Natural killer cell (primary cell): Measurements from ENCODE around the gene TMPRSS11E. TPM values are rescaled to one million over a fixed set of nuclear protein-coding genes. Genes with fewer than 3 reads are reported as not detected.
"Not testable (repeated sequence)": the region's sequence is repeated elsewhere in the genome, so short reads cannot be mapped to it uniquely, and the experiment has no call there.

Source experiments
- ATAC-seq, 3 donors: fragments of 150-1000 bp in 2 of 3; fragments of 200-7000 bp in 1 of 3; cut with Tn5 transposase; 1 replicate in 1 of 3; 2 replicates in 2 of 3; pipeline ENCODE4 v1.10.0; 2021; ENCODE audit warnings: mild to moderate bottlenecking in 2 of 3, moderate library complexity in 2 of 3
- DNase-seq, 2 donors: peaks; one replicate each; pipeline versions ENCODE4 v3.0.0 to v3.0.0-alpha.2; 2013 to 2021; ENCODE audit warnings: mixed read lengths in 1 of 2
- H3K27ac ChIP-seq: one replicate; pipeline ENCODE4 v1.5.1; 2013; ENCODE audit warnings: mild to moderate bottlenecking, low read length
- H3K27me3 ChIP-seq: one replicate; pipeline ENCODE4 v1.6.1; 2013; ENCODE audit warnings: low read length; ENCODE audit not compliant: control insufficient read depth, insufficient read depth
- H3K36me3 ChIP-seq: one replicate; pipeline ENCODE4 v1.6.1; 2013; ENCODE audit warnings: low read length; ENCODE audit not compliant: control insufficient read depth, insufficient read depth
- H3K4me1 ChIP-seq: one replicate; pipeline ENCODE4 v1.6.1; 2013; ENCODE audit warnings: low read length; ENCODE audit not compliant: control insufficient read depth, insufficient read depth
- H3K4me3 ChIP-seq: one replicate; pipeline ENCODE4 v1.5.1; 2013; ENCODE audit warnings: low read length
- H3K9me3 ChIP-seq: one replicate; pipeline ENCODE4 v1.6.1; 2013; ENCODE audit warnings: low read length; ENCODE audit not compliant: control insufficient read depth, insufficient read depth
- H3K27ac Mint-ChIP-seq, 2 donors: one replicate each; pipeline ENCODE4 v1.8.0; 2022; ENCODE audit warnings: mild to moderate bottlenecking in 2 of 2, mixed read lengths in 2 of 2, moderate library complexity in 1 of 2
- H3K27me3 Mint-ChIP-seq, 2 donors: one replicate each; pipeline ENCODE4 v1.8.0; 2022; ENCODE audit warnings: low read depth in 2 of 2, mixed read lengths in 2 of 2
- H3K36me3 Mint-ChIP-seq: one replicate; pipeline ENCODE4 v1.8.0; 2022; ENCODE audit warnings: mixed read lengths
- H3K4me1 Mint-ChIP-seq, 2 donors: one replicate each; pipeline ENCODE4 v1.8.0; 2022; ENCODE audit warnings: mixed read lengths in 2 of 2
- H3K4me3 Mint-ChIP-seq: one replicate; pipeline ENCODE4 v1.8.0; 2022; ENCODE audit warnings: mild to moderate bottlenecking, moderate library complexity, mixed read lengths
- H3K9me3 Mint-ChIP-seq, 2 donors: one replicate each; pipeline ENCODE4 v1.8.0; 2022; ENCODE audit warnings: mixed read lengths in 2 of 2
- WGBS: methylation state at CpG from one replicate; pipeline ENCODE4 v1.1.7; 2013; ENCODE audit warnings: missing lambda C conversion rate; ENCODE audit not compliant: insufficient coverage; 5-methylcytosine and 5-hydroxymethylcytosine counted together
- intact Hi-C: fragments of 100-400 bp; cut with micrococcal nuclease; formaldehyde crosslinking; loops from one replicate; pipeline ENCODE4 v1.14.2; 2022
- total RNA-seq, 4 donors: library from RNA; stranded (reverse); fragments of 120-200 nt in 1 of 4; gene quantifications; one replicate each; pipeline versions ENCODE4 v1.2.3 to v1.2.4, GENCODE V29; 2013 to 2022
- TF ChIP-seq, protein P1 (sequence below): fragments of 200-600 bp; IDR thresholded peaks from one replicate; pipeline ENCODE4 v1.8.0; 2022; ENCODE audit warnings: antibody characterized with exemption

Gene TMPRSS11E
- total RNA-seq, 3 donors from 2014 or later (not counting 1 experiment from before 2014, with no cell fraction given) = not detected

DNA sequence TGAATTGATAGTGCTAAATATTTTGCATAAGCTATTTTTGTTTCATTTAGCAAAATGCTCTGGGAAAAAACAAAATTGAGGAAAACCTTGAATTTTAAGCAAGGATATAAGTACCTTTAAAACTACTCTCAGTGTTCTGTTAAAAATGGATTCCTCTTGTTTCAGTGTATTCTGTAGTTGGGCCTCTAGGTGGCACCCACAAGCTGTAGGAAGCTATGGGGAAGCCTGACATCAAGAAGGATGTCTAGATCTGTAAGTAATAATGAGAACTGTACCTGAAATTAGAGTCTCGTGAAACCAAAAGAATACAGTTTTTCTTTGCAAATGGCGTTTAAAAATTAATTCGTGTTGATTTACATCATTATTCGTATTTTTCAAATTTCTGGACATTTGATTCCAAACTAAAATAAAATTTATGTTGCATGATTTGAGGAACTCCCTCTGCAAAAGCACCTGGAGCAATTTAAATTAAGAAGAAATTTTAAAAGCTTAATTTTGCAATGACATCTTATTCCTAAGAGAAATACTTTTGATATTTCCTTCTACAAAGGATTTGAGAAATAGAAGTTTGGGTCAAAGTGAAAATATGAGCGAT lies 51.2 kb downstream of the TMPRSS11E start:
- peak; percentile 81 to 91 (median 85) for ATAC-seq
- TF ChIP-seq, protein P1, sequence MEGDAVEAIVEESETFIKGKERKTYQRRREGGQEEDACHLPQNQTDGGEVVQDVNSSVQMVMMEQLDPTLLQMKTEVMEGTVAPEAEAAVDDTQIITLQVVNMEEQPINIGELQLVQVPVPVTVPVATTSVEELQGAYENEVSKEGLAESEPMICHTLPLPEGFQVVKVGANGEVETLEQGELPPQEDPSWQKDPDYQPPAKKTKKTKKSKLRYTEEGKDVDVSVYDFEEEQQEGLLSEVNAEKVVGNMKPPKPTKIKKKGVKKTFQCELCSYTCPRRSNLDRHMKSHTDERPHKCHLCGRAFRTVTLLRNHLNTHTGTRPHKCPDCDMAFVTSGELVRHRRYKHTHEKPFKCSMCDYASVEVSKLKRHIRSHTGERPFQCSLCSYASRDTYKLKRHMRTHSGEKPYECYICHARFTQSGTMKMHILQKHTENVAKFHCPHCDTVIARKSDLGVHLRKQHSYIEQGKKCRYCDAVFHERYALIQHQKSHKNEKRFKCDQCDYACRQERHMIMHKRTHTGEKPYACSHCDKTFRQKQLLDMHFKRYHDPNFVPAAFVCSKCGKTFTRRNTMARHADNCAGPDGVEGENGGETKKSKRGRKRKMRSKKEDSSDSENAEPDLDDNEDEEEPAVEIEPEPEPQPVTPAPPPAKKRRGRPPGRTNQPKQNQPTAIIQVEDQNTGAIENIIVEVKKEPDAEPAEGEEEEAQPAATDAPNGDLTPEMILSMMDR = peak; percentile 81
- WGBS = 0% methylated on average over 3 of the region's 5 CpGs
- no peaks in the 10 kb centered on the region for H3K27me3 ChIP-seq
- DNase-seq = peak in 1 of 2 donors; percentile 77
- H3K4me1 ChIP-seq = no peaks in the 10 kb centered on the region
- intact Hi-C loops = no loop called here
- Mint-ChIP-seq H3K36me3 (no peaks in the 10 kb centered on the region), H3K4me1 (no peaks in the 10 kb centered on the region), H3K9me3 (no peaks in the 10 kb centered on the region), H3K4me3 (no peak overlapping the region), H3K27ac (no peak overlapping the region), H3K27me3 (no peaks in the 10 kb centered on the region)
- H3K36me3 ChIP-seq = no peaks in the 10 kb centered on the region
- no peak overlapping the region for H3K27ac ChIP-seq
- no peaks in the 10 kb centered on the region for H3K9me3 ChIP-seq
- no peak overlapping the region for H3K4me3 ChIP-seq

GRCh38 chr4:68499021-68499420 lies 51.8 kb downstream of the TMPRSS11E start:
- Mint-ChIP-seq H3K27me3 (no peaks in the 10 kb centered on the region), H3K36me3 (no peaks in the 10 kb centered on the region), H3K4me3 (no peak overlapping the region), H3K27ac (no peak overlapping the region), H3K9me3 (peaks cover 0 to under 1% of the 10 kb centered on the region in 2 donors), H3K4me1 (no peaks in the 10 kb centered on the region)
- ATAC-seq (no peak), DNase-seq (no peak)
- no peaks in the 10 kb centered on the region for H3K9me3 ChIP-seq
- no peak overlapping the region for H3K27ac ChIP-seq
- no CpG with 5 or more reads among the region's 4 CpGs for WGBS
- H3K36me3 ChIP-seq = no peaks in the 10 kb centered on the region
- H3K27me3 ChIP-seq = no peaks in the 10 kb centered on the region
- H3K4me3 ChIP-seq = no peak overlapping the region
- no peaks in the 10 kb centered on the region for H3K4me1 ChIP-seq
- TF ChIP-seq, protein P1 = no peak
- intact Hi-C loops = no loop called here

DNA sequence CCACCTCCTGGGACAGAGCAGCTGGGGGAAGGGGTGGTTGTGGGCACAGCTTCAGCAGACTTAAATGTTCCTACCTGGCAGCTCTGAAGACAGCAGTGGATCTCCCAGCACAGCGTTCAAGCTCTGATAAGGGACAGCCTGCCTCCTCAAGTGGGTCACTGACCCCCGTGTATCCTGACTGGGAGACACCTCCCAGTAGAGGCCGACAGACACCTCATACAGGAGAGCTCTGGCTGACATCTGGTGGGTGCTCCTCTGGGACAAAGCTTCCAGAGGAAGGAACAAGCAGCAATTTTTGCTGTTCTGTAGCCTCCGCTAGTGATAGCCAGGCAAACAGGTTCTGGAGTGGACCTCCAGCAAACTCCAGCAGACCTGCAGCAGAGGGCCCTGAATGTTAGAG lies 56.2 kb downstream of the TMPRSS11E start:
- H3K9me3 Mint-ChIP-seq, H3K9me3 ChIP-seq, intact Hi-C loops, H3K36me3 Mint-ChIP-seq, H3K27me3 Mint-ChIP-seq, H3K4me1 Mint-ChIP-seq, ATAC-seq, H3K27ac ChIP-seq, H3K4me1 ChIP-seq, H3K27me3 ChIP-seq, DNase-seq, H3K4me3 ChIP-seq, H3K4me3 Mint-ChIP-seq, H3K36me3 ChIP-seq, H3K27ac Mint-ChIP-seq: not testable (repeated sequence)
- WGBS = 87% methylated on average over 4 of the region's 4 CpGs

DNA sequence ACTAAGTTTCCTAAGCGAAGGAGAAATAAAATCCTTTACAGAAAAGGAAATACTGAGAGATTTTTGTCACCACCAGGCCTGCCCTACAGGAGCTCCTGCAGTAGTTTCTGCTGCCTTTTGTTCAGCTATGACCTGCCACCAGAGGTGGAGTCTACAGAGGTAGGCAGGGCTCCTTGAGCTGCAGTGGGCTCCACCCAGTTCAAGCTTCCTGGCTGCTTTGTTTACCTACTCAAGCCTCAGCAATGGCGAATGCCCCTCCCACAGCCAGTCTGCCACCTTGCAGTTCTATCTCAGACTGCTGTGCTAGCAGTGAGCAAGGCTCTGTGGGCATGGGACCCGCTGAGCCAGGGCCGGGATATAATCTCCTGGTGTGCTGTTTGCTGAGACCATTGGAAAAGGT lies 57.6 kb downstream of the TMPRSS11E start:
- DNase-seq = peak in 1 of 2 donors; percentile 7
- H3K4me3 ChIP-seq, H3K36me3 Mint-ChIP-seq, H3K4me1 Mint-ChIP-seq, H3K27me3 ChIP-seq, H3K9me3 ChIP-seq, ATAC-seq, H3K27ac Mint-ChIP-seq, H3K36me3 ChIP-seq, H3K4me3 Mint-ChIP-seq, intact Hi-C loops, H3K27me3 Mint-ChIP-seq, H3K9me3 Mint-ChIP-seq, H3K4me1 ChIP-seq, H3K27ac ChIP-seq: not testable (repeated sequence)
- WGBS = 93% methylated on average over 4 of the region's 4 CpGs

DNA sequence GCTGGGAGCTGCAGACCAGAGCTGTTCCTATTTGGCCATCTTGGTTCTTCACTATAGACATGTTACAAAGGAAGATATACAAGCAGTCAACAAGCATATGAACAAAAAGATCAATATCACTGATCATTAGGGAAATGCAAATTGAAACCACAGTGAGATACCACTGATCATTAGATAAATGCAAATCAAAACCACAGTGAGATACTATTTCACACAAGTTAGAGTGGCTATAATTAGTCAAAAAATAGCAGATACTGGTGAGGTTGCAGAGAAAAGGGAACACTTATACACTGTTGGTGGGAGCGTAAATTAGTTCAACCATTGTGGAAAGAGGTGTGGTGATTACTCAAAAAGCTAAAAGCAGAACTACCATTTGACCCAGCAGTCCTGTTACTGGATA lies 58.2 kb downstream of the TMPRSS11E start:
- H3K36me3 ChIP-seq, H3K27me3 Mint-ChIP-seq, intact Hi-C loops, H3K27me3 ChIP-seq, DNase-seq, H3K27ac ChIP-seq, H3K9me3 Mint-ChIP-seq, H3K4me1 Mint-ChIP-seq, H3K4me3 ChIP-seq, ATAC-seq, H3K9me3 ChIP-seq, H3K4me3 Mint-ChIP-seq, H3K27ac Mint-ChIP-seq, H3K36me3 Mint-ChIP-seq, H3K4me1 ChIP-seq: not testable (repeated sequence)
- WGBS = 86% methylated on average over 1 of the region's 1 CpG
